HG03521 (cell line): ENCODE data around the gene TCIRG1.

Experiments
- ATAC-seq: cut with Tn5 transposase; IDR thresholded peaks from one replicate; pipeline ENCODE4 v1.9.1; 2021; ENCODE audit warnings: mild to moderate bottlenecking, moderate library complexity; ENCODE audit not compliant: unreplicated experiment

Gene TCIRG1

GRCh38 chr11:68004551-68005335, 34.1 kb upstream of the TCIRG1 start:
- no peak for ATAC-seq

GRCh38 chr11:68006606-68007166, 32.1 kb upstream of the TCIRG1 start:
- no peak for ATAC-seq

DNA sequence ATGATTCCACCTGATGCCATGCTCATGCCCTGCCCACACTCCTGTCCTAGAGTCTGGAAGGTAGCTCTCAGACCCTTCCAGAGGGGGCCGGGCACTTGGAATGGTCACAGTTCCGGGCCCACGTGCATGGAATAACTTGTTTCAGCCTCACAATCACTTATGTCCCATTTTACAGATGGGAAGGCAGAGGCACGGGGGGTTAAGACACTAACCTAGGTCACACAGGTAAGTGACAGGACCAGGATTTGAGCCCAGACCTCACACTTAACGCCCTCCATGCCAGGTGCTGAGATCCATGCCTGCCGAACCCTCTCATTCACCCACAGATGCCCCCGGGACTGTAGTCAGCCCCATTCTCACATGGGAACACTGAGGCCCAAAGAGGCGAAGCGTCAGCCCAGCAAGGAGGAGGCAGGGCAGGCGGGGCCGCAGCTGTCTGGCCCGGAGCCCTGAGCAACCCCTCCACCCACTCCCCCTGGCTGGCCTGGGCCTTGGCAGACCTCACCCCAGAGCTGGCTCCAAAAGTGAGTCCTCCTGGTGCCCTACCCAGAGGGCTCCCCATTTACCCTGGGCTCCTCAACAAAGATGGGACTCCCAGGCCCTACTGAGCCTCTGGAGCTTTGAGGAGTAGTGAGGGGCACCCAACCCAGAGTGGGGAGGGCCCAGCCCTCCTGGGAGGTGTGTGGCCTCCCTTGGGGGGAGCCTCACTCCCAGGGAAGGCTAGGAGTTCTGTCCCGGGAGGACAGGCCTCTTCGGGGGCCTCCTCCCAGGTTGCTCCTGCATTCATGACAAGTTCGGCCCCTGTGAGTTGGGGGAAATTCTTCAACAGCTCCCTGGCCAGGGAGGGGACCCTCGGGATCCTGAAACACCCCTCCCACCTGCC, 31.1 kb upstream of the TCIRG1 start:
- no peak for ATAC-seq

DNA sequence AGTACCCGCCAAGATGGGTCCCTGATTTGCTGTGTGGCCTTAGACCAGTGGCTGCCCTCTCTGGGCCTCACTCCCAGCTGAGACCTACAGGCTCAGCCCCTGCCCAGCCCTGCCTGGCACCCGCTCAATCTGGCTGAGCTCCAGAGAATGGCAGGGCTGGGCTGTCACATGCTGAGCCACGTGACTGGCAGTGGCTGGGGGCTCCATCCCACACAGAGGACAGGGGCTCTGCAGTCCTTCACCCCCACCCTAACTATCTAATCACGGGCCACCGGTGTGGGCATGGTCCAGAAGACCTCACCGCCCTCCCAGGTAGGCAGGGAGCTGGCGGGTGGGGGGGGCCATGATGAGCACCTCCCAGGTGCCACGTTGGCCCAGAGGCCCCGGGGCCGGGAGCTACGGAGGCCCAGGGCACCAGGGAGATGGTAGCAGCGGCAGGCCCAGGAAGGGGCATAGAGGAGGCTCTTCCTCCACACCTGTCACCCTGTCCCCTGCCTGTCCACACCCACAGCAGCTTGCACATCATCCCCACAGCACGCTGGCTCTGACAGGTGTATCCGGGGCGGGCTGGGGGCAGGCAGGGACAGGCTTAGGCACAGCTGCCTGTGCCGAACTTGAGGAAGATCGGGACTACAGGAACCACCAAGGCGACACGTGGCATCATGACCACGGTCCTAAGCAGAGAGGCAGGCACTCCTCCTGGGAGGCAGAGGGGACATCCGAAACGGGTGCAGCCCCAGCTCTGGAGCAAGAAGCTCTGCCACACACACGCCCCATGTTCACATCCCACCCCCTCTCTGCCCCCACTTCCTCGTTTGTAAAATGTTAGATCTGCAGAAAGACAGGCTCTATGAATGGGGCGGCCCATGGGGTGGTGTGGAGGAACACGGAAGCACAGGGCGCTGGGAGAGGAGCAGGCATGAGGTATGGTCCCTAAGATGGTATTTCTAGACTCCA, 30.2 kb upstream of the TCIRG1 start:
- no peak for ATAC-seq

DNA sequence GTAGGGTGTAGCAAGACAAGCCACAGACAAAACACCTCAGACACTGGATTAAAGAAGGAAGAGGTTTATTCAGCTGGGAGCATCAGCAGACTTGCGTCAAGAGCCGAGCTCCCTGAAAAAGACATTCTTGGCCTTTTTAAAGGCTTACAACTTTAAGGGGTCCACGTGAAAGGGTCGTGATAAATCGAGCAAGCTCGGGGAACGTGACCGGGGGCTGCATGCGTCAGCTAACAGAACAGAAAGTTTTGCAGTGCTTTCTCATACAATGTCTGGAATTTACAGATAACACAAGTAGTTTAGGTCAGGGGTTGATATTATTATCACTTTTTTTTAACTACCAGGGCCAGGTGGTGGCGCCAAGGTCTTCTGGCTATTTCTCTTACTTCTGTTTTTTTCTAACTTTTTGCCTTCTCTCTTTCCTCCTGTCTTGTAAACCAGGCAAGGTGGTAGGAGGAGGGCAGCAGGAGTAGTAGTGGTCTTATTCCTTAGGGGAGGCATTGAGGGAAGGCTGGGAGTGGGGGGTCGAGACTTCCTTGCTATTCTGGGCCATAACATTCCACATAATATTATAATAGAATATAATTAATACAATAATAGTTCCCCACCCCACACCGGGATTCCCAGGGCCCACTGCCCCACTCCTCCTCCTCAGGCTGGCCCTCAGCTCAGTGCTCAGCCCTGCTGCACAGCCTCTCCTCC, 29.3 kb upstream of the TCIRG1 start:
- ATAC-seq, result no peak

DNA sequence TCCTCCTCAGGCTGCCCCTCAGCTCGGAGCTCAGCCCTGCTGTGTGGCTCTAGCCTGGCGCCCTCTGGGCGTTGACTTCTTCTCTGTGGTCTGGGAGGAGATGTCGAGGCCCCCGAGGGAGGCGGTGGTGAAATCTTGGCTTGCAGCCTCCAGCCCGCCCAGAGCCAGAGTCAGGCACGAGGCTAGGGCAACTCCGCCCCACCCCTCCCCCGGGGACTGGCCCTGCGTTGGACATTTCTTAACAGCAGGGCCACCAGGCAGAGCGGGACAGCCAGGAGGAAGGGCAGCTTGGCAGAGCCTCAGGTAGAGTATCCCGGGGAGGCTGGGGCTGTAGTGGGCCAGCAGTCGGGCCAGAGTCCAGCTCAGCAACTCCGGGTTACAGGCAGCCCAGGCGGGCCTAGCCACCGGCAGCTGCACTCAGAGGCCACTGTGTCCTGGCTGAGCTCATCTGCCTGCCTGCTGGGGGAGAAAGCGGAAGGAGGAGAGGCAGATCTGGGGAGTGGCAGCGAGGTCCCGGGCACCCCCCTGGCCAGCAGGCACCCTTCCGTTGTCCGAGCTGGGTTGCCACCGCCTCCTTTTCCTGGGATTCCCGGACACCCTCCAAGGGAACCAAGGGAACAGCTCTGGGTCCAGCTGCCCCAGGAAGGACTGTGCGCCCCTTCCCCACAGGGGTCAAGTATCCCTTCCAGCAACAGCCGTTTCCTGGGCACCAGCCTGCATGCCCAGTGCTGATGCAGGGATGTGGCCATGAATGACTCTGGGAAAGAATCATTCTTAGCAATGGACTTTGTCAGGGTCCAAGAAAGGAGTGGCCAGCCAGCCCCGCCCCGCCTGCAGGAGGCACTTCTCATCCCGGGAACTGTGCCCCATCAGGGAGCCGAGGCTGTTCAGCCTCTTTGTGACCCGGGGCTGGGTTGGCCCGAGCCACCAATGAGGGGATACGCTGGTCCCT, 28.5 kb upstream of the TCIRG1 start, which contains the start of gene ALDH3B1:
Gene ALDH3B1 (plus strand): TSS at position 238 of the 952 bp plus-strand sequence. CDS start 4,971 bp downstream, outside the sequence.
- no peak for ATAC-seq

GRCh38 chr11:68011051-68011943, 27.5 kb upstream of the TCIRG1 start:
- ATAC-seq, result no peak

- no peak for ATAC-seq
Measured at GRCh38 chr11:68012044-68012842, 26.6 kb upstream of the TCIRG1 start.

- no peak for ATAC-seq
Measured at GRCh38 chr11:68012843-68013610, 25.8 kb upstream of the TCIRG1 start.

GRCh38 chr11:68013611-68014156, 25.1 kb upstream of the TCIRG1 start:
- ATAC-seq, result no peak

DNA sequence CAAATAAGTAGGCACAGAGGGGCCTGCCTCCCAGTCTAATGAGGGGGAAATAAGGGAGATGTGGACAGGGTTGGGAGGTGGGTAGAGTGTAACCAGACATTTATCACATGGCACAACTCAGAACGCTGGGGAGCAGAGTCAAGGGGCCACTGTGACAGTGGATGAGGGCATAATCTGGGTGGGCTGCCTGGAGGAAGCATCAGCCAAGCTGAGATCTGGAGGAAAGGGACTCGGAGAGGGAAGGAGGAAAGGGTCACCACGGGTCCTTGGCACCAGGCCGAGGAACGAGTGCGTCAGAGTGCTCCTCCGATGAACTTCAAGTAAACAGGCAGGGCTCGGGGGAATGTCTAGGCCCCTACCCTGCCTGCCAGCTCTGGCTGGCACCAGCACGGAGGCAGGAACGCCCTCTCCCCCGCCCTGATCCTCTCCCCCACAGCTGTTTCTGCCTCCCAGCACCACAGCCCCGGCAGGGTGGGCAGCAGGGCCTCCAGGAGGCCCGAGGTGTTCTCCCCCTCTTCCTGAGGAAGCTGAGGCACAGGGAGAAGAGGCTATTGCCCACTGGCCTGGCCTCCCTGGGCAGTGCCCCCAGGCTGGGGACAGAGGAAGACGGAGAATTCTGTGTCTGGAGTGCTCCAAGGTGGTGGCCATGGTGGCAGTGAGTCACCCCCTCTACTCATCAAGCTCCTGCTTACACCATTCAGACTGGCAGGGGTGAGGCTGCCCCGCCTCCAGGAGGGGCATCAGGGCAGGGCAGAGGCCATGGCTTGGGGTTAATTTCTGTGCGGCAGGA, 24.5 kb upstream of the TCIRG1 start:
- no peak for ATAC-seq

GRCh38 chr11:68014947-68015447, 23.8 kb upstream of the TCIRG1 start:
- ATAC-seq, result no peak

DNA sequence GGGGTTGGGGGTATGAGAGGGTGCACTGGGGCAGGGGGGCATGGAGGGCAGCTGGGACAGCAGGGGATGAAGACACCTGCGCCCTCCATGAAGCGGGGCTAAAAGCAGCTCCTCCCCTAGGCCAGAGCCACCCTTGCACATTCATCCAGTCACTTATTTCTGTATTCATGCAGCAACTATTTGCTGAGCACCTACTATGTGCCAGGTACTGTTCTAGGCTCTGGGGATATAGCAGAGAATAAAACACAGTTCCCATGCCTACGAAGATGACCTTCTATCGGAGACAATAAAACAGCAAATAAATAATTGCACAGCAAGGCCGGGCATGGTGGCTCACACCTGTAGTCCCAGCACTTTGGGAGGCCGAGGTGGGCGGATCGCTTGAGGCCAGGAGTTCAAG, 23.4 kb upstream of the TCIRG1 start:
- ATAC-seq, result no peak

DNA sequence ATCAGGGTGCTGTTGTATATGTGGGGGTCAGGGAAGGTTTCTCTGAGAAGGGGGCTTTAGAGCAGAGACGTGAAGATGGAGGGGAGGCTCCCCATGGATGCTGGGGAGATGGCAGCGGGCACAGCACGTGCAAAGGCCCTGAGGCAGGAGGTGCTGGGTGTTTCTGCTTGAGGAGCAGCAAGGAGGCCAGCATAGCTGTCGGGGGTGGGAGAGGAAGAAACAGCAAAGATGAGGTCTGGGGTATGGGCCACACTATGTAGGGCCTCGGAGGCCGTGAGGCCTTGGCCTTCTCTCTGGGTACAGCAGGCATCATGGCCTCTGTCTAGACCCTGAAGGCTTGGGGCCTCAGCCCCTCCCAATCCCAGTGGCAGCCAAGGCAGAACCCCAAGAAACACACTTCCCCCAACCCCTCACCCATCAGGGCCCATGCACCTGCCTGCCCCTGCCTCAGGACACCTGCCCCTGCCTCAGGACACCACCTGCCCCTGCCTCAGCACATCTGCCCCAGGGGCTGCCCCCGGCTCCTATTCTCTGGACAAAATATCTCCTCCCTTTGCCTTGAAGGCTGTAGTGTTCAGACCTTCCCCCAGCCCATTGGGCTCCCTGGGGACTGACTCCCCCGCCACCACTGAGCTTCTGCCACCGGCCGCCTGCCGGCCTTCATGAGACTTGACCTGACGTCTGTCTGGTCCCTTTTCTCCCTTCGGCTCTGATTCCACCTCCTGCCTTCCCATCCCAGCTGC, 22.5 kb upstream of the TCIRG1 start:
- ATAC-seq, result no peak
